ENCODE data around the gene CENPA.
"Not testable (repeated sequence)": the region's sequence is repeated elsewhere in the genome, so short reads cannot be mapped to it uniquely, and the experiment has no call there.

The CENPA gene

DNA sequence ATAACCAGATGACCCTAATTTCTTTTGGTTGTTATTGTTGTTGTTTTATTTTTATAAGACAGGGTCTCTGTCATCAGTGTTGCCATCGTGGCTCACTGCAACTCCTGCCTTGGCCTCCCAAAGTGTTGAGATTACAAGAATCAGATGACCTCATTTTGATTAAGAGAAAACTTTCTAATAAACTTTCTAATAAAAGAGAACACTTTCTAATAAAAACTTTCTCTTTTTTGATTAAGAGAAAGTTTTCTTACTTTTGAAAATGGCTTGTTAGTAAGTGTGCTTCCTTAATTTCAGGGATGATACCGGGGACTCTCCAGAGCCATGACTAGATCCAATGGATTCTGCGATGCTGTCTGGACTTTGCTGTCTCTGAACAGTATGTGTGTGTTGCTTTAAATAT is 7.7 kb downstream of the CENPA start:
- Histone ChIP-seq H3K27me3 (ENCODE audit: control insufficient read depth in 1 of 2, insufficient read depth in 2 of 2, low read length in 2 of 2) (peaks cover 0 to 3% of the 10 kb centered on the region in 2 donors), H3K27ac (ENCODE audit: low read length) (no peak overlapping the region), H3K9me3 (ENCODE audit: control insufficient read depth in 2 of 2, low read length in 2 of 2) (peaks cover 0 to 3% of the 10 kb centered on the region in 2 donors), H3K4me1 (ENCODE audit: control insufficient read depth, insufficient read depth, low read length) (no peaks in the 10 kb centered on the region), H3K9ac (ENCODE audit: low read length in 2 of 2) (no peak overlapping the region), H3K4me3 (ENCODE audit: low read length in 2 of 2) (no peak overlapping the region), H3K36me3 (ENCODE audit: control insufficient read depth in 2 of 2, insufficient read depth in 2 of 2, low read length in 2 of 2) (no peaks in the 10 kb centered on the region)

DNA sequence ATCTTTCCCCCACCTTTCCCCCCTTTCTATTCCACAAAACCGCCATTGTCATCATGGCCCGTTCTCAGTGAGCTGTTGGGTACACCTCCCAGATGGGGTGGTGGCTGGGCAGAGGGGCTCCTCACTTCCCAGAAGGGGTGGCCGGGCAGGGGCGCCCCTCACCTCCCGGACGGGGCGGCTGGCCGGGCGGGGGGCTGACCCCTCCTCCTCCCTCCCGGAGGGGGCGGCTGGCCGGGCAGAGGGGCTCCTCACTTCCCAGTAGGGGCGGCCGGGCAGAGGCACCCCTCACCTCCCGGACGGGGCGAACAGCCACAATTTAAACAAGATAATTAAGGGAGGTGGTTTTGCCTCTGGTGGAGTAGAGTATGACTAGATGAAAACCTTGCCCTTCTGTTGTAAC is 9.3 kb downstream of the CENPA start:
- H3K4me3 ChIP-seq (ENCODE audit: low read length in 2 of 2); H3K9me3 ChIP-seq (ENCODE audit: control insufficient read depth in 2 of 2, low read length in 2 of 2); H3K36me3 ChIP-seq (ENCODE audit: control insufficient read depth in 2 of 2, insufficient read depth in 2 of 2, low read length in 2 of 2); H3K27ac ChIP-seq (ENCODE audit: low read length); H3K9ac ChIP-seq (ENCODE audit: low read length in 2 of 2); H3K27me3 ChIP-seq (ENCODE audit: control insufficient read depth in 1 of 2, insufficient read depth in 2 of 2, low read length in 2 of 2); H3K4me1 ChIP-seq (ENCODE audit: control insufficient read depth, insufficient read depth, low read length): not testable (repeated sequence)

DNA sequence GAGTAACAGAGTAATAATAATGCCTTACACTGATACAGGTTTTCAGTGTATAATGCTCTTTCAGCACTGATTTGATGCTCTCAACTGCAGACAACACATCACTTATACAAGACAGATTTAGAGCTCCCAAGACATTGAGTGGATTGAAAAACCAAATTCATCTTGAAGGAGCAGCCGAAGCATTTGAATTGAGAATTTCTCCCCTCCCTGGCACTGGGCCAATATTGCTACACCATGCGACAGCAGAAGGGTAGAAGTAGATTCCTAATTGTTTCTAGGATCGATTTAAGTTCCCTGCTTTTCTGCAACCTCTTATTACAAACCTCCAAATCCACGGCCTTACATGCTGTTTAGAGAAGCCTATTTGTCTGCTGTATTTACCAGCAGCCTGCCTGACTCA is 15.5 kb downstream of the CENPA start:
- Histone ChIP-seq H3K9ac (ENCODE audit: low read length in 2 of 2) (no peak overlapping the region), H3K27ac (ENCODE audit: low read length) (no peak overlapping the region), H3K4me3 (ENCODE audit: low read length in 2 of 2) (no peak overlapping the region), H3K9me3 (ENCODE audit: control insufficient read depth in 2 of 2, low read length in 2 of 2) (no peaks in the 10 kb centered on the region), H3K36me3 (ENCODE audit: control insufficient read depth in 2 of 2, insufficient read depth in 2 of 2, low read length in 2 of 2) (no peaks in the 10 kb centered on the region), H3K27me3 (ENCODE audit: control insufficient read depth in 1 of 2, insufficient read depth in 2 of 2, low read length in 2 of 2) (no peaks in the 10 kb centered on the region), H3K4me1 (ENCODE audit: control insufficient read depth, insufficient read depth, low read length) (no peaks in the 10 kb centered on the region)

DNA sequence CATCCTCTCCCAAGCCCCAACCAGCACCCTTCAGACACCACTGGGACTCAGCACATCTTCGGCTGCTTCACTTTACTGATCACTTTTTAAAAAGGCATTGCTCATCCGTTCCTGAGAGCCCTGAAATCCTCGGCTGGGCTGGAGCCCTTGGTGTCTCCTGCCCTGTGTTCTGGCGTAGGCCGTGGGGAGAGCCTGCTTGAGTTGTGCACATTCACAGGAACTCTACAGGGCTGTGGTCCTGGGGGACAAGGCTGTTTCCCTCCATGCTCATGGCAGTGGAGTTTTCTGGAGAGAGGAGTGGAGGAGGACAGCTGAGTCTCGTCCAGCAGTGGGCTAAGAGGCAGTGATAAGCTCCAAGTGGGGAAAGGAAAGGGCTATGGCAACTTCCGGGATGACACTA is 15.9 kb downstream of the CENPA start:
- H3K9me3 ChIP-seq (ENCODE audit: control insufficient read depth in 2 of 2, low read length in 2 of 2) = no peaks in the 10 kb centered on the region
- no peaks in the 10 kb centered on the region for H3K27me3 ChIP-seq (ENCODE audit: control insufficient read depth in 1 of 2, insufficient read depth in 2 of 2, low read length in 2 of 2)
- no peak overlapping the region for H3K9ac ChIP-seq (ENCODE audit: low read length in 2 of 2)
- no peak overlapping the region for H3K27ac ChIP-seq (ENCODE audit: low read length)
- H3K4me3 ChIP-seq (ENCODE audit: low read length in 2 of 2) = no peak overlapping the region
- H3K4me1 ChIP-seq (ENCODE audit: control insufficient read depth, insufficient read depth, low read length) = no peaks in the 10 kb centered on the region
- H3K36me3 ChIP-seq (ENCODE audit: control insufficient read depth in 2 of 2, insufficient read depth in 2 of 2, low read length in 2 of 2) = no peaks in the 10 kb centered on the region

DNA sequence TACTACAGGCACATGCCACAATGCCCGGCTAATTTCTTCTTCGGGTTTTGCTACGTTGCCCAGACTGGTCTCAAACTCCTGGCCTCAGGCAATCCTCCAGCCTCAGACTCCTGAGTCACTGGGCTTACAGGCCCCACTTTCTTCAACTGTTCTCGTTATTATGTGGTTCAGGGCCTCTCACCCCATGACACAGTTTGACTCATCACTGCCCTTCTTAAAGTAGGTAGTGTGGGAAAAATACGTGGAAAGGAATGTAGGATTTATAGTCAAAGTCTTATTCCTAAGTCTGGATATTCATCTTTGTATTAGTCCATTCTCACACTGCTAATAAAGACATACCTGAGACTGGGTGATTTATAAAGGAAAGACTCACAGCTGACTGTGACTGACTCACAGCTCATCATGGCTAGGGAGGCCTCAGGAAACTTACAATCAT is 19.4 kb downstream of the CENPA start:
- Histone ChIP-seq H3K27ac (ENCODE audit: low read length) (no peak overlapping the region), H3K27me3 (ENCODE audit: control insufficient read depth in 1 of 2, insufficient read depth in 2 of 2, low read length in 2 of 2) (no peaks in the 10 kb centered on the region), H3K4me3 (ENCODE audit: low read length in 2 of 2) (no peak overlapping the region), H3K36me3 (ENCODE audit: control insufficient read depth in 2 of 2, insufficient read depth in 2 of 2, low read length in 2 of 2) (no peaks in the 10 kb centered on the region), H3K4me1 (ENCODE audit: control insufficient read depth, insufficient read depth, low read length) (no peaks in the 10 kb centered on the region), H3K9me3 (ENCODE audit: control insufficient read depth in 2 of 2, low read length in 2 of 2) (no peaks in the 10 kb centered on the region), H3K9ac (ENCODE audit: low read length in 2 of 2) (no peak overlapping the region)

DNA sequence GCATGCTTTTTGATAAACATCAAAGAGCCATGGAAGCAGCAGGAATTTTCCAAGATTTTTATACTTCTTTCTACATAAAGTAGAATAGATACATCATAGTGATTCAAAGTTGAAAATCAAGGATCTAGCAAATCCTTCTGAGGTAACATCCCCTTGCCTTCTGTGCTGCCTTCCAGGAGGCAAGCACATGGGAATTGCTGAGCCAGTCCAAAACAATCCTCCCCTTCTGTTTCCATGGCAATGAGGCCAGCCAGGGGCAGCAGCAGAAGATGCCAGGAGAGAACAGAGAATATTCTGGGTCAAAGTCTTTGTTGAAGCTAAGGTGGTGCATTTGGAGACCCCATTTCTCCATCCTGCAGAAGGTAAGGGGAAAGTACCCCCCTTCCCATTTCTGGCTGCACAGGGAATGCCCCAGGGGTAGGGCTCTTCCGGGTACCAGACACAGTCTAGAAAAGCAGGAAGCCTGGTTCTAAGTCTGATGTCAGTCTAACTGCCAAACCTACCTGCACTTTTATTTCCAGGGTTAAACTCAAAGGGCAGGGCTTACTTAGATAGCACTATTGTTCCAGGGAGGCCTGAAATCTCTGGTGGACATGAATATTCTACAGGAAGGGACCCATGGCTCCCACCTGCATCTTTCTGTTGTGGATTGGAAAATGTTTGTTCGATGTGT is 22.1 kb downstream of the CENPA start:
- peaks cover 2 to 3% of the 10 kb centered on the region in 2 donors for H3K27me3 ChIP-seq (ENCODE audit: control insufficient read depth in 1 of 2, insufficient read depth in 2 of 2, low read length in 2 of 2)
- H3K4me3 ChIP-seq (ENCODE audit: low read length in 2 of 2) = no peak overlapping the region
- no peaks in the 10 kb centered on the region for H3K9me3 ChIP-seq (ENCODE audit: control insufficient read depth in 2 of 2, low read length in 2 of 2)
- H3K9ac ChIP-seq (ENCODE audit: low read length in 2 of 2) = no peak overlapping the region
- no peaks in the 10 kb centered on the region for H3K4me1 ChIP-seq (ENCODE audit: control insufficient read depth, insufficient read depth, low read length)
- H3K27ac ChIP-seq (ENCODE audit: low read length) = no peak overlapping the region
- no peaks in the 10 kb centered on the region for H3K36me3 ChIP-seq (ENCODE audit: control insufficient read depth in 2 of 2, insufficient read depth in 2 of 2, low read length in 2 of 2)

DNA sequence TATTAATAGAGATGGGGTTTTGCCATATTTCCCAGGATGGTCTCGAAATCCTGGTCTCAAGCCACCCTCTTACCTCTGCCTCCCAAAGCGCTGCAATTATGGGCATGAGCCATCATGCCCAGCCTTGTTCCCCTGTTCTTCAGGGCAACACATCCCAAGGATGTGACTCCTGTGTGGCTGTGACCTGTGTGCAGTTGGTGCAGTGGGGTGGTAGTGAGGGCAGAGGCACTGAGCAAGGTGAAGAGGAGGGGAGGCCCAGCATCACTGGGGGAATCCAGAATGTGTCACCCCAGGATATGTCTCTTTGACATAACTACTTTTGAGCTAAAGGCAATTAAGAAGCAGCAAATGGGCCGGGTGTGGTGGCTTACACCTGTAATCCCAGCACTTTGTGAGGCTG is 23.4 kb downstream of the CENPA start:
- no peak overlapping the region for H3K4me3 ChIP-seq (ENCODE audit: low read length in 2 of 2)
- no peaks in the 10 kb centered on the region for H3K4me1 ChIP-seq (ENCODE audit: control insufficient read depth, insufficient read depth, low read length)
- no peaks in the 10 kb centered on the region for H3K9me3 ChIP-seq (ENCODE audit: control insufficient read depth in 2 of 2, low read length in 2 of 2)
- no peak overlapping the region for H3K9ac ChIP-seq (ENCODE audit: low read length in 2 of 2)
- H3K27ac ChIP-seq (ENCODE audit: low read length) = no peak overlapping the region
- peaks cover 3 to 6% of the 10 kb centered on the region in 2 donors for H3K27me3 ChIP-seq (ENCODE audit: control insufficient read depth in 1 of 2, insufficient read depth in 2 of 2, low read length in 2 of 2)
- no peaks in the 10 kb centered on the region for H3K36me3 ChIP-seq (ENCODE audit: control insufficient read depth in 2 of 2, insufficient read depth in 2 of 2, low read length in 2 of 2)

DNA sequence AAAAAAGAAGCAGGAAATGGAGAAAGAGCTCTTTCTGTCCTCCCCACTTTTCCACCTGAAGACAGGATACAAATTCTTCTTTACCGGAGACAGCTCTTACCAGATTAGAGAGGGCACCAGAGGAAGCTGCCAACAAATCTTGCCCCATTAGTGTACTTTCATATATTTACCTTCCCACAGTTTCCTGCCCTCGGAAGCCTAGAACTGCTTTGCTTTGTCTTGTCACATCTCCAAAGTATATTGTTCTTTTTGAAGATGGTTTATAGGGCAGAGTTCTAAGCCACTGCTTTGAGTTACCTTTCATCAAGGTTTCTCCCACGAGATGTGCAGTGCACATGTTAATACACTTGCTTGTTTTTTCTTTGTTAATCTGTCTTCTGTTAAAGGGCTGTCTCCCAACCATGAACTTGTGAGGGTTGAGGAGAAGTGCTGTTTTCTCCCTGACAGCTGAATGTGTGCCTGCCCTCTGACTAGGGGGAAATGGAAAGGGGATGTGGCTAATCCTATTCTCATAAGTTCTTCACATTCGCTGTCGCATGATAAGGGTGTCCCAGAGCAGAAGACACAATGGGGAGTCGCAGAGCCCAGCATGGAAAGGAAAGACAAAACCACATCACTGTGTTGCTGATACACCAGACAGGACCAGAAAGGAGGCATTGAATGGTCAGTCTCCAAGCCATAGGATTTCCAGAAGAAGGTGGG is 24.2 kb downstream of the CENPA start:
- Histone ChIP-seq H3K9me3 (ENCODE audit: control insufficient read depth in 2 of 2, low read length in 2 of 2) (no peaks in the 10 kb centered on the region), H3K9ac (ENCODE audit: low read length in 2 of 2) (no peak overlapping the region), H3K27ac (ENCODE audit: low read length) (no peak overlapping the region), H3K4me3 (ENCODE audit: low read length in 2 of 2) (no peak overlapping the region), H3K27me3 (ENCODE audit: control insufficient read depth in 1 of 2, insufficient read depth in 2 of 2, low read length in 2 of 2) (peaks cover 3 to 6% of the 10 kb centered on the region in 2 donors), H3K36me3 (ENCODE audit: control insufficient read depth in 2 of 2, insufficient read depth in 2 of 2, low read length in 2 of 2) (no peaks in the 10 kb centered on the region), H3K4me1 (ENCODE audit: control insufficient read depth, insufficient read depth, low read length) (no peaks in the 10 kb centered on the region)

DNA sequence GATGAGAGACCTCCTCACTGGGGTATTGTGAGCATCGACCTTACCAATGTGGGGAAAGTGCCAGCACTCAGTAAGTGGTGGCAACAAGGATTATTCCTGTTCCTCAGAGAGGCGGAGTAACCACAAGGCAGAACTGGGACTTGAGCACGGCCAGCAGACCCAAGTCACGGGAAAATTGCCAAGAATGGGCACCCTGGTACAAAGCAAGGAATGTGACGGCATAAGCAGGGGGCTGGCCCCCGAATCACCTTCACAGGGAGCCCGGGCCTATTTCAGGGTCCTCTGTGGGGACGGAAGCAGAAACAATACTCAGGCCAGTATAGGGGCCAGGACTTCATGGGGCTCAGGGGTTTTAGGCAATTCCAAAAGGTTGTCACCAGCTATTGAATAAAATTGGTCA is 25.4 kb downstream of the CENPA start:
- Histone ChIP-seq H3K9me3 (ENCODE audit: control insufficient read depth in 2 of 2, low read length in 2 of 2) (no peaks in the 10 kb centered on the region), H3K27me3 (ENCODE audit: control insufficient read depth in 1 of 2, insufficient read depth in 2 of 2, low read length in 2 of 2) (peaks cover 3 to 6% of the 10 kb centered on the region in 2 donors), H3K9ac (ENCODE audit: low read length in 2 of 2) (no peak overlapping the region), H3K27ac (ENCODE audit: low read length) (no peak overlapping the region), H3K4me1 (ENCODE audit: control insufficient read depth, insufficient read depth, low read length) (no peaks in the 10 kb centered on the region), H3K4me3 (ENCODE audit: low read length in 2 of 2) (no peak overlapping the region), H3K36me3 (ENCODE audit: control insufficient read depth in 2 of 2, insufficient read depth in 2 of 2, low read length in 2 of 2) (no peaks in the 10 kb centered on the region)

DNA sequence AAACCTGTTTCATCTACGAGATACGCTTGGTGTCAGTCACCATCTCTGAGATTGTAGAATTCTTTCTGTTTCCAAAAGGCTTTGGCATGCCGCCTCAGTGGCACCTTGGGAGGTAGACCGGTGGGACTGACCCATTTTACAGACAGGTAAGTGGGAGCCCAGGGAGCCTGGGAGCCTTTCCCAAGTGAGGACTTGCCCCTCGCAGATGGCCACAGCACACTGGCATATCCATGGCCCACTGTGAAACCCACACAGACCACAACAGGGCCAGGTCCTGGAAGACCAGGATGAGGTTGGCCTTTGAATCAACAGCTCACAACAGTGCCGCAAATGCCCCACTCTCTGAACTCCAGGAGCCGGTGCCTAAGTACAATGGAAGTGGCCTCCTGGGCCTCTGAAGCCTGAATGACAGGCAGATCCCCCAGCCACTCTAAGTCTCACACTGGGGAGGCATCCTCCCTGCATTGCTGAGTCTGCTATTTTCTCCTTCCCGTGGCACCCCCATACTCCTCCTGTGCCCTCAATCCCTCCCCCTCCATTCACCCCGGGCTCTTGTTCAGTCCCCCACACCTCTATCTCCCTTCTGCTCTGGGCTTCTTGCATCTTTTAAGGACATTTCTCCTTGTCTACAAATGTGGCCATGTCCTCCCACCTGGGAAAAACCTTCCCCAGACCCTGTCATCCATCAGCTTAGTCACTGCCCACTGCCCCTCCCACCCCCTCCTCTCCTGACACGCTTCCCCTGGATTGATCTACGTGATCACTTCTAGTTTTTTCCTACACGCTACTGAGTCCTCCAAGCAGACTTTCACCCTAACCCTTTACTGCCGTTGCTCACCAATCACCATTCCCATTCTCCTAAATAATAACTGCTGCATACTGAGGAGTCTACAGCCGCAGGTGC is 26.2 kb downstream of the CENPA start:
- no peak overlapping the region for H3K9ac ChIP-seq (ENCODE audit: low read length in 2 of 2)
- no peak overlapping the region for H3K4me3 ChIP-seq (ENCODE audit: low read length in 2 of 2)
- no peak overlapping the region for H3K27ac ChIP-seq (ENCODE audit: low read length)
- peaks cover 3 to 8% of the 10 kb centered on the region in 2 donors for H3K27me3 ChIP-seq (ENCODE audit: control insufficient read depth in 1 of 2, insufficient read depth in 2 of 2, low read length in 2 of 2)
- H3K9me3 ChIP-seq (ENCODE audit: control insufficient read depth in 2 of 2, low read length in 2 of 2) = no peaks in the 10 kb centered on the region
- no peaks in the 10 kb centered on the region for H3K36me3 ChIP-seq (ENCODE audit: control insufficient read depth in 2 of 2, insufficient read depth in 2 of 2, low read length in 2 of 2)
- no peaks in the 10 kb centered on the region for H3K4me1 ChIP-seq (ENCODE audit: control insufficient read depth, insufficient read depth, low read length)
